GM18498 (cell line): Measurements from ENCODE around the gene CCNB1IP1.
"Not testable (repeated sequence)": the region's sequence is repeated elsewhere in the genome, so short reads cannot be mapped to it uniquely, and the experiment has no call there.

Experiments used
- ATAC-seq: cut with Tn5 transposase; IDR thresholded peaks from one replicate; pipeline ENCODE4 v1.9.1; 2021; ENCODE audit warnings: mild to moderate bottlenecking, moderate library complexity; ENCODE audit not compliant: unreplicated experiment

Gene CCNB1IP1

DNA sequence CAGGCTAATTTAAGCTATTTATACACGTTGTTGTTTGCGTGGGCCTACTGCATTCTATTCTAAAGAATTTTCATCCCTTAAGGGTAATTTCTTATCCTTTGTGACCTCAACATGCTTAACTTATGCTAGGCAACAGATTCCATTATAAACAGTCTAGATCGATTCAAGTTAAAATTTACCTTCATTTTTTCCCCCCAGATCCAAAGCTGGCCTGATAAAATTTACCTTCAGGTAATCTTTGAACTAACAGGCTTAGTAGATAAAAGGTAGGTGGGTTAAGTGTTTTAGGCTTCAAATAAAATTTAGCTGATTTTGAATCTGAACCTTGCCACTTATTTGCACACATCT lies 389 bp upstream of the CCNB1IP1 start:
- no peak for ATAC-seq

DNA sequence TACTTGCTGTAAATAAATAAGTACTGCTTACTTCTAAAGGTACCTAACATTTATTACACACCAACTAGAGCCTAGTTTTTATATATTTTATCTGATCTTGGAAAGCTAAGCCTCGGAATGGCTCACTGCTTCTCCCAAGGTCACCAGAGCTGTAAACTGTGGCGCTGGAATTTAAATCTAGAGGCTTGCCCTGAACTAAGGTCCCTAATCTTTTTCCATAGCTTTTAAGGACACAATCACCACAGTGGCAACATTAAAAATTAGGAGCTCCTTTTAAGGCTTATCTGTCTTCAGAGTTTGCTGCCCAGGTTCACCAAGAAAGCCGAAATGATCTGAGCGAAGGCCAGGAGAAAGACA lies 670 bp downstream of the CCNB1IP1 start:
- ATAC-seq = no peak

DNA sequence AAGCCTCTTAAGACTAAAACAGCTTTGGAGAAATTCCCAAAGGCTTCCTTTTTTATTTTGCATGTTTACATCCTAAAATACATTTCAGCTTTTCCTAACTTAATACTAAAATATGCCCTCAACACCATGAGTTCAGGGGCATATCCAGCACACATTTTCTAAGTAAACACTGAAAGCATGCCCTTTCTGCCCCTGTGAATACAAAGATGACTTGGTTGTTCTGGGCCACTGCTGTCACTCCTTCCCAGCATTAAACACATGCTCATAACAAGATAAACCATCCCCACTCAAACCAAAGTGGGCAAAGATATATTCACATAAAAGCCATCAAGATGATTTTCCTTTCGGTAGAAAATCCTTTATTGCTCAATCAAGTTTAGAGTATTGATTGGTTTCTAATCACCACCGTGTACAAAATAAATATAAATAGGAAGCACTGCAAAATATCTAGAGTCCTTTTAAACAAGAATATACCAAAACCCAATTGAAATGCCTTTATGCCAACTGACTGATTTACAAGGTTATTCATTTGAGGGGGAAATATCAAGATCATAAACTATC lies 1.9 kb downstream of the CCNB1IP1 start:
- ATAC-seq = no peak

DNA sequence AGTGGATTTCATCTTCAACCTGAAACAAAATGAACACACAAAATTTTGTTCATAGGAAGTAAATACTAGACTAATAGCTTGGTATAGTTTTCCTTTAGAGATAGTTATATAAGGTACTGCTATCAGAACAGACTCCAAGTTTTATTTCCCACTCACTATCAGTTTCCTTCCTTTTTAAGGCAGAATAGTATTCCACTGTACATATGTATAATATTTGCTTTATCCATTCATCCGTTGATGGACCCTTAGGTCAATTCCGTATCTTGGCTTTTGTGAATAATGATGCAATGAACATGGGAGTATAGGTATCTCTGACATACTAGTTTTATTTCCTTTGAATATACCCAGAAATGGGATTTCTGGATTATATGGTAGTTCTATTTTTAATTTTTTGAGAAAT lies 3.7 kb downstream of the CCNB1IP1 start:
- no peak for ATAC-seq

DNA sequence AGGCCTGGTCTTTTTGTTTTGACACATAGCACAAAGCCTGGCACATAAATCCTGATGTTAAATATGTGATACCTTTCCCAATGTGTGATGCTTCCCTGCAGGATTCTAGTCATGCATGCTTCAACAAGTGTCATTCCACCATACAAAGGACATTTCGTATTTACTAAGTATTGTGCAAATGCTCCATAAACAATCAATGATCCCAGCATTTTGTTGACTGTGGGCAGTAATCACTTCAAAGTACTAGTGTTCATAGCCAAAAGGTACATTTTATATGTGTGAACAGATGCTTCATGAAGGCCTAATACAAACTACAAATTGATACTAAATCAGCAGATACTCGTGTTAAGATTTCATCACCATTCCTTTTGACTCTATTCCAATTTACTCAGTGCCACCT lies 4.4 kb downstream of the CCNB1IP1 start:
- no peak for ATAC-seq

DNA sequence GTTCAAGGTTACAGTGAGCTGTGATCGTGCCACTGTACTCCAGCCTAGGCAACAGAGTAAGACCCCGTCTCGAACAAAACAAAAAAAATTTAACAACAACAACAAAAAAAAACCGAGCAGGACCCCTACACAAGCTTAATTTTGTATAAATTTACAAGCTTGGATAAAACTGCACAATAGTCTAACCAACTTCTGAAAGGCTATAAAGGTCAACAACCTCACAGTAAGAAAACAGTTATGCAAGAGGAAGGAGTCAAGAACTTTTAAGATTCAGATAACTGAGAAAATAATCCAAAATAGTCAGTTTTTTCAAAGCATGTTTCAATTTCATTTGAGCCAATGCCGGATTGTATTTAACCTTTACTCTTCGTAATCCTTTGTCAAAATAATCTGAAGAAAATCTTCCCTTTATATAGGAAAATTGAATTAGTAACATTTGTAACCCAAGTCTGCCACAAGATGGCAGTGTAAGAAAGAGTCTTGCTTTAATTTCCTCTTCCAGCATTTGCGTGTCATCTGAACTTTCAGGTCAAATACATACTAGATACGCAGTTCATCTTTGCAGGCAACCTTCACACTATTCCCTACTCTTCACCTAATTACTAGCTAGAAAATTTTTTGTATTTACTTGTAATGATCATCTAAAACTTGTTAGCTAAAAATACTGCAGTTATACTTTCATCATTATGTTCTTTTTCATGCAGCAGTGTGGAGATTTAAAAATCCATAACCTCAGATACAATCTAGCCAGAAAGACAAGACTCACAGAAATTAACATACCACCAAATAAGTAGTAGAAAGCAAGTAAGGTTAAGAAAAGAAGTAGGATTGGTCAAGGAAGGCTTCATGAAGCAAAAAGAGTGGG lies 5.8 kb downstream of the CCNB1IP1 start:
- peak; percentile 61 for ATAC-seq

DNA sequence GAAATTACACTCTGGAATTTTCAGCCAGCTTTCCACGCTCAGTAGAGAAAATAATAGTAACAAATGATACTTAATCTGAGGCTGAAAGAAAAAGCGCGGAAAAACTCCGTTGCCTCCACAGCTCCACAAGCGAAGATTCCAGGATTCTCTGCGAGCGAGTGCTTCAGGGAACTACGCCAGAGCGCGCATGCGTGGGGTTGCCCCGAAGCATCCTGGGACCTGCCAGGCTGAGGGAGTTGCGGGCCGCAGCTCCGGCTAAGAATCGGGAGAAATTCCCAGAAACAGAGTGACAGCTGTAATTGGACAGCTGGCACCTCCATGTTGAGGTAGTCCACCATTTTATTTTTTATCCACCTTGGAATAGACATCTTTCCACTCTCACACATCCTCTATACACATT lies 15.4 kb downstream of the CCNB1IP1 start:
- no peak for ATAC-seq

DNA sequence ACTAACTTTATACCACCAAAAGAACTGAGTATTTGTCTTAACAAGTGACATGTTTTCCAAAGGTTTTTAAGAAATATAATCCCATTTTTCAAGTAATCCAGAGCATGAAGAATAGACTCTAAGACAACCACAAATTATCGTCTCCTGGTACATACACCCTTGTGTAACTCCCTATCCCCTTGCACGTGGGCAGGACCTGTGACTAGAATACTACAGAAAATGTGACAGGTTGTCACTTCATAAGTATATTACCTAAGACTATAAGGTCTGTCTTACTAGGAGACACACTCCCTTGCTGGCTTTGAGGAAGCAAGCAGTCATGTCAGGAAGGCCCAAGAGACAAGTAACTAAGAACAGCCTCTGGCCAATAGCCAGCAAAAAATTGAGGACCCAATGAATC lies 19.1 kb downstream of the CCNB1IP1 start:
- ATAC-seq = no peak

DNA sequence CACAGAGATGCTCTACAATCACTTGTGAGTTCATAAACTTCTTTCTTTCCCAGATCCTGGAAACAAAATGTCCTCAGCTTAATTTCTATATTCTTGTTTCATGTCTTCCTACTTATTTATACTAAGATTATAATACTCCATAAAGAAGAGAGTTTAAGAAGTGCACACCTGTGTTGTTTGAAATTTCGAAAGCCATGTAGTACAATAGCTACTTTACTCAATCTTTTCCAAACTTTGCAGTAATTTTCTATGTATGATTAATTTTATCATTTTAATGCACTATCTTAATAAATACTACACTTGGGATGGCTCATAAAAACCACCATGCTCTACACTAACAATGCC lies 27.0 kb downstream of the CCNB1IP1 start:
- ATAC-seq = no peak

DNA sequence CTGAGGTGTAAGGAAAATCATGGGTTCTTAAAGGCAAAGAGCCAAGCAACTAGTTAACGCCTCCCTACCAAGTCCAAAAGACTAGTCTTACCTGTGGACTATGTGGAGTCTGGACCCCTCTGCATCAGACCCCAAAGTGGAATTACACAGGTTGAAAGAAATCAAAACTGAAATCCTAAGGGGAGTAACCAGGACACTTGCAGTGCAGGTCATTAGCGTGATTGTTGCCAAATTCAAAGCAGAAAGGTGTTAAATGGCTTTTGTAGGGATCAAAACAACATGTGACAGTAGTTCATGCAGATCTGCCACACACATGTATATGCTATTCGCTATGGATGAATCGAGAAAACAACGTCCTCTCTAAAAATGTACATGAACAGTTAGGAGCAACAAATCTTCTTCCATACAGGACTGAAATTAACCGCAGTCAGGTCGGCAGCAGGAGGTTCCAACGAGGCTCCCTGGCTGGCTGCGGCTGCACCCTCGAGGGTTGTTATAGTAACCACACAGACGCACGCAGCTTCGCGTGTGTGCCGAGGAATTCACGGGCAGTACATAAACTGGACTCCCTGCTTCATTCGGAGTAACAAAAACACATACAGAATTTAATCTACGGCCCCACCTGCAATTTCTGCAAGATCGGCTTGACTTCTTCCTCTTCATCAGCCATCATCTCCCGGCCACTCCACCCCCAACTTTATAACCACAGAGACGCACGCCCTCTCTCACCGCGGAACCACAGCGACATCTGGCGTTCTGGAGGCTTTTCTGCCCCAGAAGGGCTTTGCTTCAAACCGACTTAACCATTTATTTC lies 27.6 kb downstream of the CCNB1IP1 start, which contains the start of gene TTC5:
TSS of gene TTC5 (minus strand) at position 687 of the 814 bp plus-strand sequence. CDS start at position 673, 14 bp downstream.
- ATAC-seq = peak; percentile 97

DNA sequence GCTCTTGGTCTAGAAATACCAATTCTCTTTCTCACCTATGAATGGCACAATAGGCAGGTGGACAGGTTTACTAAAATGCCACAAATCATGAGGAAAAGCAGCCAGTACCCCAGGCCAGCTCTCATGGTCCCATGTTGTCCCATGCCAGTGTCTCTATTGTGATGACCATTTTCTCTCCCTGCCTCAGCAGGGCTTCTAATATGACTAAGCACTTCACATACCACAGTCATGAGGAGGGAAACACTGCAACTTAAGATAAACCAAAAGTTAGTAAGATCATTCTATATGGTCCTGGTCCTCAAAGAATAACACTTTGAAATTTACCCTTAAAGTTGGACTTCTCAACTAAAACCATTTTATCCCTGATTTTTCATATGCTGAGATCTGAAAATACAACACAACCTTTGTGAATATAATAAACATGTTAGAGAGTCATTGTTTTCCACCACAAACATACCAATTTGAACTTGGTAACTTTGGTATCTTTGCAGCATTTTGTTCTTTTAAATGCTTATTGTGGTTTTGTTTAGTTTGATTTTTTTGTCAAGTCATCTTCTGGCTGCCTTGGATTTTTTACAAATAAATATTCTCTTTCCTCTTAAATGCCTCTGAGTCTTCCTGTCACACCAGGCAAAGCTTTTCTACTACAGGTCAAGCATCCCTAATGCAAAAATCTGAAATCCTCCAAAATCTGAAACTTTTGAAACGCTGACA lies 30.9 kb downstream of the CCNB1IP1 start:
- ATAC-seq = no peak

DNA sequence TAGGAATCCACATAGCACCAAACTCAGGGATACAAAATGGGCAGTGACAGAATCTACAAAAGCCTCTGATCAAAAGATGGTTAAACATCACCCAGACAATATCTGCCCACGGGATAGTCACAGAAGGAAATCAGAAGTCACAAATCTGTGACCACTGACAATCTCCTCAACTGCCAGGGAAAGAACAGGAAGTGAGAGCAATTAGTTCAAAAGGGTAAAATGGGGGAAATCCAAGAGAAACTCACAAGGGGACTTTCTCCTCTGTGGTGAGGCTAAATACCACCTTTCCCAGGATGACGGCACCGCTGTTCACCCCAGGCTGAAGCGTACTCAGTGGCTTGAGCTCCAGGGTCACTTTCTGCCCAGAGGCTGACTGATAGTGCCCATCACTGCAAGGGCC lies 38.0 kb downstream of the CCNB1IP1 start:
- ATAC-seq = peak; percentile 83

DNA sequence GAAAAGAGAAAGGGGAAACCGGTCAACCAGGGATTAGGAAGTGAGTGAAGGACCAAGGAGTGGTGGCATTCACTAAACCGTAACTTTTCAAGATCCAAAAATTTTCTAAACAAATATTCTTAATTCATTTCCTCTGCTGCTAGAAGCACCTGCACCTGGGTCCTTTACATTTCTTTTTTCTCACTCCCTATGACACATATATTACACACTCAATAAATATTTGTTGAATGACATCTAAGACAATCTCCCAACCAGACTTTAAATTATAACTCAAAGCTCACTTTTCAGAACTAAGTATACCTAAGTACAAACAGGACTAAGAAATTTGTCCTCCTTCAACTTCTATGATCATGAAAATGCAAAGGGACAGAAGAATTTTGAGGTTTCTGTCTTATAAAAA lies 38.4 kb downstream of the CCNB1IP1 start:
- no peak for ATAC-seq

DNA sequence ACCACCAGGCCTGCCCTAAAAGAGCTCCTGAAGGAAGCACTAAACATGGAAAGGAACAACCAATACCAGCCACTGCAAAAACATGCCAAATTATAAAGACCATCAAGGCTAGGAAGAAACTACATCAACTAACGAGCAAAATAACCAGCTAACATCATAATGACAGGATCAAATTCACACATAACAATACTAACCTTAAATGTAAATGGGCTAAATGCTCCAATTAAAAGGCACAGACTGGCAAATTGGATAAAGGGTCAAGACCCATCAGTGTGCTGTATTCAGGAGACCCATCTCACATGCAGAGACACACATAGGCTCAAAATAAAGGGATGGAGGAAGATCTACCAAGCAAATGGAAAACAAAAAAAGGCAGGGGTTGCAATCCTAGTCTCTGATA lies 51.1 kb downstream of the CCNB1IP1 start:
- ATAC-seq = not testable (repeated sequence)

DNA sequence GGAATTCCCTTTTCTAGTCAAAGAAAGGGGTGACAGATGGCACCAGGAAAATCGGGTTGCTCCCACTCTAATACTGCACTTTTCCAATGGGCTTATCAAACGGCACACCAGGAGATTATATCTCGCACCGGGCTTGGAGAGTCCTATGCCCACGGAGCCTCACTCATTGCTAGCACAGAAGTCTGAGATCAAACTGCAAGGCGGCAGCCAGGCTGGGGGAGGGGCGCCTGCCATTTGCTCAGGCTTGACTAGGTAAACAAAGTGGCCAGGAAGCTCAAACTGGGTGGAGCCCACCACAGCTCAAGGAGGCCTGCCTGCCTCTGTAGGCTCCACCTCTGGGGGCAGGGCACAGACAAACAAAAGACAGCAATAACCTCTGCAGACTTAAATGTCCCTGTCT lies 52.8 kb downstream of the CCNB1IP1 start:
- ATAC-seq = not testable (repeated sequence)

DNA sequence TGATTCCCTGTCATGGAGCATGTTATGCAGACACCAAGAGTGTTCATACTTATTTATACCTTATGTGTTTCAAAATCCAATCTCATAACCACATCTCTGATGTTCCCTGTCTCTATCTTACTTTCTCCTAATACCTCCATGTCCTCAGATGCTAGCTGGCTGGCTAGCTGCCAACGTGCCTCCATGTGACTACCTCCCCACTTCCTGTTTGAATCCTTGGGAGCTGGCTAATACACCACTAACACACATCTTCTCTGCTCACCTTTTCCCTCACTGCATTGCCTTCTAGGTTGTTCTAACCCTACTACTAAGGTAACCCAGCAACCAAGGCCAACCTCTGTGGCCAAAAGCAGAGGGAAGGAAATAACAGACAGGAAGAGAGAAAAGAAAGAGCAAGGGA lies 54.7 kb downstream of the CCNB1IP1 start:
- no peak for ATAC-seq

DNA sequence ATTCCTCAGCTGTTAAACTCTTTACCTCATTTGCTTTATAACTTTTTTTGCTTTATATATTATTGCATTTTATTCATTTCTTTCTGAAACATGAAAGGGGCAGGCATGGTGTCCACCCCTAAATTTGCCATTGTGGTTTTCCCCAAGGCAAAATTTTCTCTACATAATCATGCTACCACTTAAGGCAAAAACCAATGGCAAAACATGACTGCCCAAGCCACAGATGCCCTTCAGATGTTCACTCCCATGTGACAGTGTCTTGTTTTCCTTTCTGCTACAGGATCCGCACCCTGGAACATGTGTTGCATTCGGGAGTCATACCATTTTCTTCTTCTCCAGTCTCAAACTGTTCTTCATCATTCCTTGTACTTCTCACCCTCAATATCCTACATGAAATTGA lies 55.7 kb downstream of the CCNB1IP1 start:
- ATAC-seq = no peak

DNA sequence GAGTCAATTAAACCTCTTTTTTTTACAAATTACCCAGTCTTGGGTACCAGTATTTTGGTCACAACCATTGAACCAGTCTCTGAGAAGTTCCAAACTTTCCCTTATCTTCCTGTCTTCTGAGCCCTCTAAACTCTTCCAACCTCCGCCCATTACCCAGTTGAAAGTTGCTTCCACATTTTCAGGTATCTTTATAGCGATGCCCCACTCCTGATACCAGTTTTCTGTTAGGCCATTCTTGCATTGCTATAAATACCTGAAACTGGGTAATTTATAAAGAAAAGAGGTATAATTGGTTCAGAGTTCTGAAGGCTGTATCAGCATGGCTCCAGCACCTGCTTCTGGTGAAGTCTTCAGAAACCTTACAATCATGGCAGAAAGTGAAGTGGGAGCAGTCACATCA lies 59.0 kb downstream of the CCNB1IP1 start:
- no peak for ATAC-seq

DNA sequence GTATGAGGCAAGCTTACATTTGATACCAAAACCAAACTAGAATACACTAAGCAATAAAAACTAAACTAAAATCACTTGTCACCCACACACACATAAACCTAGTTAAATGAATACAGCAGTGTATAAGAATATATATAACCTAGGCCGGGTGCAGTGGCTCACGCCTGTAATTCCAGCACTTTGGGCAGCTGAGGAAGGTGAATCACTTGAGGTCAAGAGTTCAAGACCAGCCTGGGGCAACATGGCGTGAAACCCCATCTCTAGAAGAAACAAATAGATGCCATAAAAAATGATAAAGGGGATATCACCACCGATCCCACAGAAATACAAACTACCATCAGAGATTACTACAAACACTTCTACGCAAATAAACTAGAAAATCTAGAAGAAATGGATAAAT lies 68.7 kb downstream of the CCNB1IP1 start:
- not testable (repeated sequence) for ATAC-seq

DNA sequence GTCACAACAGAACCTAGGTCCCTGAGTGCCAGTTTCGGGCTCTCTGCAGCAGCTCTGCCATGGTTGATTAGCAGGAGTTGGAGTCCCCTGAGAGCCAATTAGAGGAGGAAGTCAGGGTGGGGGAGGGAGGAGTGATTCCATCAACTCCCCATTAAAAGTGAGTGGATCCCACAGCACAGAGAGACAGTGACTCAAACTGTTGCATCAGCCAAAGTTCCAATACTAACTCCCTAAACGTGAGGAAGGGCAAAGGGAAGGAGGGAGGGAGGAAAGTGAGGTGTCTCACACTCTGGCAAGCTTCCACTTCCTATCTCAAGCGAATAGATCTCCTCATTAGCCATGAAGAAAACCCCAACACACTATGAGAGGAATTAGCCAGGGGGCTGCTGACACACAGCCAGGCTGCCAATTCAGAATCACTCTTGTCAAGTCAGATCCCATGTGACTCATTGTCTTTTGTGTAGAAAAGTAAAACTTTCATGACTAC lies 70.4 kb downstream of the CCNB1IP1 start:
- no peak for ATAC-seq
